Measurements from ENCODE around the gene LRP3. TPM values are rescaled to one million over a fixed set of nuclear protein-coding genes. Genes with fewer than 3 reads are reported as not detected.

Gene LRP3
- polyA plus RNA-seq, 1 of the 3 experiments (the other 2 are of a cell fraction) = 8.2 TPM

- WGBS (ENCODE audit: low lambda C conversion rate) = 50% methylated on average over 8 of the region's 16 CpGs
- H3K27me3 ChIP-seq (ENCODE audit: insufficient read depth) = no peaks in the 10 kb centered on the region
- ChIA-PET CTCF (interaction anchor here (0.7 to 14.8 kb wide), 19 partner anchors 11 to 541 kb away, joined by 3 to 511 read pairs (median 7); partner anchors contain the start of genes CEBPA and SLC7A10), POLR2A (interaction anchor here (0.9 to 1.5 kb wide), 2 partner anchors 60 to 156 kb away, joined by 3 read pairs; no protein-coding TSS in a partner anchor)
- H2AFZ ChIP-seq (ENCODE audit: low read depth) = no peak overlapping the region
- no peak overlapping the region for H3K4me2 ChIP-seq
- H3K9me2 ChIP-seq = no peaks in the 10 kb centered on the region
- H3K27ac ChIP-seq (ENCODE audit: low read depth in 2 of 2, low read length in 1 of 2) = no peak overlapping the region
- no peaks in the 10 kb centered on the region for H3K79me2 ChIP-seq (ENCODE audit: insufficient read depth)
- no peak for TF ChIP-seq MAX (IDR thresholded peaks at IDR 0.05; ENCODE audit: low read depth)
- TF ChIP-seq YY1 (IDR thresholded peaks at IDR 0.05; ENCODE audit: low read depth) = no peak
- TF ChIP-seq MXI1 (IDR thresholded peaks at IDR 0.05; ENCODE audit: low read depth, low read length) = no peak
- TF ChIP-seq EZH2phosphoT487 (IDR thresholded peaks at IDR 0.05; ENCODE audit: borderline replicate concordance, low read depth) = no peak
- TF ChIP-seq CTCF (IDR thresholded peaks at IDR 0.05) = no peak
- TF ChIP-seq NFIC (IDR thresholded peaks at IDR 0.05; ENCODE audit: borderline replicate concordance) = no peak
- no peak for TF ChIP-seq PBX3 (IDR thresholded peaks at IDR 0.05)
- no peak for TF ChIP-seq GATA2 (CRISPR knock-in tag; IDR thresholded peaks at IDR 0.05)
- no peak for TF ChIP-seq EP300 (IDR thresholded peaks at IDR 0.05; ENCODE audit: borderline replicate concordance in 1 of 2, low read depth in 1 of 2, low read length in 1 of 2)
- TF ChIP-seq TAF1 (IDR thresholded peaks at IDR 0.05; ENCODE audit: borderline replicate concordance, low read depth, low read length) = no peak
- no peak for TF ChIP-seq MEF2A (IDR thresholded peaks at IDR 0.05; ENCODE audit: borderline replicate concordance, low read depth)
- no peak for TF ChIP-seq REST (IDR thresholded peaks at IDR 0.05; ENCODE audit: low read depth, low read length)
- no peak for TF ChIP-seq RAD21 (IDR thresholded peaks at IDR 0.05; ENCODE audit: low read length)
- no peak for TF ChIP-seq USF2 (IDR thresholded peaks at IDR 0.05; ENCODE audit: borderline replicate concordance, low read depth, low read length)
- no peak for TF ChIP-seq POLR2AphosphoS5 (IDR thresholded peaks at IDR 0.05; ENCODE audit: low read depth, low read length)
- no peak for TF ChIP-seq SMC3 (IDR thresholded peaks at IDR 0.05; ENCODE audit: low read depth, low read length)
- TF ChIP-seq JUND (IDR thresholded peaks at IDR 0.05) = no peak
- no peak for TF ChIP-seq IRF3 (IDR thresholded peaks at IDR 0.05; ENCODE audit: low read depth, low read length)
- TF ChIP-seq FOXJ3 (CRISPR knock-in tag; IDR thresholded peaks at IDR 0.05) = no peak
- H3K9ac ChIP-seq = no peak overlapping the region
- no peaks in the 10 kb centered on the region for H3K9me3 ChIP-seq
- no peaks in the 10 kb centered on the region for H3K36me3 ChIP-seq (replicated peaks in 1 of 2; ENCODE audit: control insufficient read depth in 1 of 2, insufficient read depth in 2 of 2, low read length in 1 of 2)
- no peak overlapping the region for H3K4me3 ChIP-seq (ENCODE audit: low read depth in 2 of 2, low read length in 1 of 2)
- DNase-seq = peak; percentile 68
- no peaks in the 10 kb centered on the region for H4K20me1 ChIP-seq (ENCODE audit: insufficient read depth)
- H3K4me1 ChIP-seq (ENCODE audit: control insufficient read depth in 1 of 2, insufficient read depth in 2 of 2, low read depth in 1 of 2, low read length in 1 of 2) = peaks cover 0 to 8% of the 10 kb centered on the region in 2 experiments; a peak in 1 of 4 replicates
- H3F3A ChIP-seq (replicated peaks; ENCODE audit: insufficient read depth) = no peaks in the 10 kb centered on the region
Measured at GRCh38 chr19:33236696-33237390, 42.7 kb downstream of the LRP3 start.

Measured in SK-N-SH (cell line).